AG09319 (cell line): ENCODE measurements around the gene TRIP13.
A peak's percentile ranks its signal among the peaks of the same experiment; 100 is the strongest.
"Not testable (repeated sequence)": the region's sequence is repeated elsewhere in the genome, so short reads cannot be mapped to it uniquely, and the experiment has no call there.

Experiments used
- DNase-seq: peaks from one replicate; pipeline ENCODE4 v3.0.0-alpha.2; 2010; ENCODE audit warnings: low read depth; ENCODE audit errors: extremely low read depth
- CTCF ChIP-seq: IDR thresholded peaks from 2 replicates; pipeline ENCODE4 v1.5.1; 2011; ENCODE audit warnings: low read depth, mild to moderate bottlenecking, inconsistent platforms, low read length, moderate library complexity

Gene TRIP13

GRCh38 chr5:909994-910768 lies 17.5 kb downstream of the TRIP13 start:
- DNase-seq, result no peak
- no peak for TF ChIP-seq CTCF

DNA sequence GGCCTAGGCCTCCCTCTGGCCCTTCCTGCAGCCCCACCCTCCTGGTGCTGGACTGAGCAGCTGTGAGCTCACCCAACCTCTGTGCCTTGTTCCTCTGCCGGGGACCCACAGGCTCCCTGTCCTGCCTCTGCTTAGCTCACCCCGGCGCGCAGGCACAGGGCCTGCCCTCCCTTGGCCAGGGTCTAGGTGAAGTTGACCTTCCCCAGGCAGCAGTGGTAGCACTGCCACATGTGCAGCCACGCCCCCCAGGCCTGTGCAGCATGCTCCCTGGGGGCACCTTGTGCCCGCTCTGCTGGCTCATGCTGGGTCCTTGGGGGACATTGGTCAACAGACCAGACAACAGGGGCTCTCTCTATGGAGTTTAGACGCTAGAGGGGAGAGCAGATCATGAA lies 18.1 kb downstream of the TRIP13 start:
- no peak for TF ChIP-seq CTCF
- no peak for DNase-seq

DNA sequence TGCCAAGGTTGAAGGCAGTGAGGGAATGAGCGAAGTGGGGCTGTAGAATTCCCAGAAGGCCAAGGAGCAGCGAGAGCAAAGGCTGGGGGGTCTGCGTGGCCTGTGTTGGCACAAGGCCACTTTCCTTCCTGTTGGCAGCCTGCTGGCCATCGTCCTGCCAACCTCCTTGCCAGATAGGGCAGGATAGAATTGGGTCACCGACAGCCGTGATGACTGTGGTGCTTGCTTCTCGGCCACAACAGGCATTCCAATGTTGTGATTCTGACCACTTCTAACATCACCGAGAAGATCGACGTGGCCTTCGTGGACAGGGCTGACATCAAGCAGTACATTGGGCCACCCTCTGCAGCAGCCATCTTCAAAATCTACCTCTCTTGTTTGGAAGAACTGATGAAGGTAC lies 18.9 kb downstream of the TRIP13 start:
- no peak for DNase-seq
- no peak for TF ChIP-seq CTCF

DNA sequence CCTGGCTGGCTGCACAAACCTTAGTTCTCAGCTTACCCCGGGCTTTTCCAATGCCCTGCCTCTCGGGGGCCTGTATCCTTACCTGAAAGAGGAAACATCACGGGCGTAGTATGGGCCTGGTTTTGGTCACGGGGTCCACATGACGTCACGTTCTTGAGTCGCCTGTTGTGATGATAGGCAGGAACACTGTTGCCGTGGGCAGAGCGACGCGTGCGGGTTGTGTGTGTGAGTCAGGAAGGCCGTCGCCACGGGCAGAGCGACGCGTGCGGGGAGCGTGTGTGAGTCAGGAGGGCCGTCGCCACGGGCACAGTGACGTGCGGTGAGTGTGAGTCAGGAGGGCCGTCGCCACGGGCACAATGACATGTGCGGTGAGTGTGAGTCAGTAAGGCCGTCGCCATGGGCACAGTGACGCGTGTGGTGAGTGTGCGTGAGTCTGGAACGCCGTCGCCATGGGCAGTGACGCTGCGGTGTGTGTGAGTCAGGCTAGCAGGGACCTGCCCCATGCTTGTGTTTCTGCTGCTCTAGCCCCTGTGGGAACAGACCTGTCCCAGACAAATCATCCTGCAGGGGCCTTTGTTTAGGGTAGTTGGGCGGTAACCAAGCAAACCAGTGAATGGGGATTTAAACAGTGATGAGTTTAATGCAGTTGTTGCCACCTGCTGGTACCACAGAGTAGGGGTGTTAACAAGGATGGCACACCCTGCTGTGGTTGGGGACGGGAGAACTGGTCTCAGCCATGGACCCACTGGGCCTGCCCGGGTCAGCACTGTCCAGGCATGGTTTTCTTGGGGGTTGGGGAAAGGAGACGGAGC lies 19.8 kb downstream of the TRIP13 start:
- DNase-seq, result peak; percentile 11
- TF ChIP-seq CTCF, result no peak

DNA sequence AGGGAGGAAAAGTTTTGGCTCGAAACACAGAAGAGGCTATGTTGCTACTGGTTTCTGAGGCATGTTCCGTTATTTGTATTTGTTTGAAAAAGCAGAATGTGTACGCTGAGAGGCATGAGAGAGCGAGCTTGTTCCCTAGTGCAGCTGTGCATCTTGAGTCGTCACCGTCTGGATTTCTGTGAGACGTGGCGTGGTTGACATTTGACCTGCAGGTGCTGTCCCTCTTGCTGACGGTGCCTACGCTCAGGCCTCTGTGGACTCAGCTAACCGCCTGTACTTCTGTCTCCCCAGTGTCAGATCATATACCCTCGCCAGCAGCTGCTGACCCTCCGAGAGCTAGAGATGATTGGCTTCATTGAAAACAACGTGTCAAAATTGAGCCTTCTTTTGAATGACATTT lies 21.5 kb downstream of the TRIP13 start:
- TF ChIP-seq CTCF, result no peak

GRCh38 chr5:914612-915011 lies 21.9 kb downstream of the TRIP13 start:
- no peak for DNase-seq
- TF ChIP-seq CTCF, result no peak

More for the DNA sequence above, 21.5 kb downstream of the TRIP13 start:
- DNase-seq, result no peak

GRCh38 chr5:915346-915745 lies 22.7 kb downstream of the TRIP13 start:
- not testable (repeated sequence) for DNase-seq

GRCh38 chr5:915946-916345 lies 23.3 kb downstream of the TRIP13 start:
- DNase-seq, result no peak
- no peak for TF ChIP-seq CTCF
